PC-9 (cell line): ENCODE data around the gene ST6GALNAC3. TPM values are rescaled to one million over a fixed set of nuclear protein-coding genes. Genes with fewer than 3 reads are reported as not detected.

ENCODE experiments used
- BruUV-seq: library from RNA; stranded (reverse); fragments of 400-500 nt; replicated peaks from 2 replicates; lab custom pipeline; 2021; lab: Mats Ljungman, UMichigan
- CTCF ChIA-PET: fragments of 300-600 bp; sonication (Branson Sonifier 250); formaldehyde crosslinking; loops from one replicate; lab custom pipeline; 2022; ENCODE audit warnings: antibody characterized with exemption; lab: Charles Lee
- POLR2A ChIA-PET: fragments of 300-600 bp; sonication (Branson Sonifier 250); formaldehyde crosslinking; loops from one replicate; lab custom pipeline; 2022; ENCODE audit warnings: antibody characterized with exemption; ENCODE audit not compliant: unreplicated experiment; lab: Charles Lee
- DNase-seq, 2 experiments: peaks; one replicate each; pipeline versions ENCODE4 v3.0.0 to v3.0.0-alpha.2; 2015 to 2022; ENCODE audit warnings: mixed read lengths in 1 of 2
- H2AFZ ChIP-seq: fragments of 200-600 bp; sonication (generic); 2 replicates; pipeline ENCODE4 v1.8.1; 2017; ENCODE audit warnings: antibody characterized with exemption
- H3F3A ChIP-seq: fragments of 200-600 bp; sonication (generic); 2 replicates; pipeline ENCODE4 v1.8.1; 2017; ENCODE audit warnings: antibody characterized with exemption, mild to moderate bottlenecking, low read depth; ENCODE audit not compliant: insufficient read depth
- H3K27ac ChIP-seq: fragments of 200-600 bp; sonication (generic); 2 replicates; pipeline ENCODE4 v1.6.1; 2016; ENCODE audit warnings: mixed run types
- H3K27me3 ChIP-seq: fragments of 200-600 bp; sonication (generic); 2 replicates; pipeline ENCODE4 v1.6.1; 2016; ENCODE audit warnings: low read depth, mixed run types; ENCODE audit not compliant: insufficient read depth
- H3K36me3 ChIP-seq: fragments of 200-600 bp; sonication (generic); 2 replicates; pipeline ENCODE4 v1.6.1; 2016; ENCODE audit warnings: low read depth, mixed run types
- H3K4me1 ChIP-seq: fragments of 200-600 bp; sonication (generic); replicated peaks from 2 replicates; pipeline ENCODE4 v1.6.1; 2016; ENCODE audit warnings: mixed run types; ENCODE audit not compliant: insufficient read depth
- H3K4me2 ChIP-seq: fragments of 200-600 bp; sonication (generic); 2 replicates; pipeline ENCODE4 v1.6.1; 2017; ENCODE audit warnings: mixed run types
- H3K4me3 ChIP-seq: fragments of 200-600 bp; sonication (generic); 2 replicates; pipeline ENCODE4 v1.6.1; 2016; ENCODE audit warnings: mixed run types
- H3K79me2 ChIP-seq: fragments of 200-600 bp; sonication (generic); 2 replicates; pipeline ENCODE4 v1.6.1; 2017; ENCODE audit warnings: low read depth, mixed run types
- H3K9me2 ChIP-seq: fragments of 200-600 bp; sonication (generic); 2 replicates; pipeline ENCODE4 v1.8.1; 2017; ENCODE audit warnings: mild to moderate bottlenecking; ENCODE audit not compliant: insufficient read depth
- H3K9me3 ChIP-seq: fragments of 200-600 bp; sonication (generic); 2 replicates; pipeline ENCODE4 v1.8.1; 2016; ENCODE audit warnings: low read depth; ENCODE audit not compliant: insufficient read depth
- H4K20me1 ChIP-seq: fragments of 200-600 bp; sonication (generic); 2 replicates; pipeline ENCODE4 v1.8.1; 2017; ENCODE audit not compliant: insufficient read depth
- CTCF ChIP-seq: fragments of 200-600 bp; sonication (generic); conservative IDR thresholded peaks from 2 replicates; pipeline ENCODE4 v1.6.1; 2017; ENCODE audit warnings: mixed run types, antibody characterized with exemption, mild to moderate bottlenecking, moderate library complexity
- EZH2 ChIP-seq: fragments of 200-600 bp; sonication (generic); IDR thresholded peaks from 2 replicates; pipeline ENCODE4 v1.8.0; 2017; ENCODE audit warnings: antibody characterized with exemption, low read depth
- intact Hi-C: fragments of 100-400 bp; cut with micrococcal nuclease; formaldehyde crosslinking; loops from one replicate; pipeline ENCODE4 v1.10.0; 2022; ENCODE audit not compliant: unreplicated experiment
- total RNA-seq: library from RNA; stranded (reverse); gene quantifications from 2 replicates; pipeline ENCODE4 v1.2.3, GENCODE V29; 2021

The ST6GALNAC3 gene
- total RNA-seq, 1 experiment from 2014 or later = 0.04 TPM

- Histone ChIP-seq H4K20me1 (no peaks in the 10 kb centered on the region), H3K27ac (no peak overlapping the region), H3K9me3 (no peaks in the 10 kb centered on the region), H3K4me3 (no peak overlapping the region), H3K4me1 (no peaks in the 10 kb centered on the region), H2AFZ (no peak overlapping the region), H3F3A (no peaks in the 10 kb centered on the region), H3K4me2 (no peak overlapping the region), H3K36me3 (no peaks in the 10 kb centered on the region), H3K27me3 (no peaks in the 10 kb centered on the region; the same call in 1 of the 2 replicates), H3K79me2 (no peaks in the 10 kb centered on the region), H3K9me2 (no peaks in the 10 kb centered on the region)
- TF ChIP-seq EZH2 (no peak), CTCF (no peak)
- POLR2A ChIA-PET = no interaction called here
- DNase-seq = no peak
- intact Hi-C loops = no loop called here
- CTCF ChIA-PET = no interaction called here
- no TSS peak for BruUV-seq
Measured at GRCh38 chr1:76231320-76231719, 156.8 kb downstream of the ST6GALNAC3 start.

- Histone ChIP-seq H3F3A (no peaks in the 10 kb centered on the region), H3K36me3 (no peaks in the 10 kb centered on the region), H3K9me2 (no peaks in the 10 kb centered on the region), H3K4me3 (no peak overlapping the region), H4K20me1 (no peaks in the 10 kb centered on the region), H3K4me2 (no peak overlapping the region), H3K79me2 (no peaks in the 10 kb centered on the region), H3K4me1 (no peaks in the 10 kb centered on the region), H3K9me3 (no peaks in the 10 kb centered on the region), H3K27me3 (no peaks in the 10 kb centered on the region; the same call in 1 of the 2 replicates), H2AFZ (no peak overlapping the region), H3K27ac (no peak overlapping the region)
- ChIA-PET CTCF (no interaction called here), POLR2A (no interaction called here)
- no peak for DNase-seq
- BruUV-seq = no TSS peak
- TF ChIP-seq EZH2 (no peak), CTCF (no peak)
- intact Hi-C loops = no loop called here
Measured at GRCh38 chr1:76232666-76233065, 158.1 kb downstream of the ST6GALNAC3 start.

GRCh38 chr1:76234061-76234460 is 159.5 kb downstream of the ST6GALNAC3 start:
- H3K27me3 ChIP-seq = no peaks in the 10 kb centered on the region; the same call in 1 of the 2 replicates
- intact Hi-C loops = no loop called here
- no peaks in the 10 kb centered on the region for H3K9me3 ChIP-seq
- H3K4me2 ChIP-seq = no peak overlapping the region
- no peaks in the 10 kb centered on the region for H3K9me2 ChIP-seq
- no peaks in the 10 kb centered on the region for H3F3A ChIP-seq
- no peak overlapping the region; the same call in 1 of the 2 replicates for H2AFZ ChIP-seq
- H4K20me1 ChIP-seq = no peaks in the 10 kb centered on the region
- H3K79me2 ChIP-seq = no peaks in the 10 kb centered on the region
- no peaks in the 10 kb centered on the region for H3K36me3 ChIP-seq
- no peak for DNase-seq
- no peak overlapping the region for H3K4me3 ChIP-seq
- no peaks in the 10 kb centered on the region for H3K4me1 ChIP-seq
- ChIA-PET POLR2A (no interaction called here), CTCF (no interaction called here)
- no peak for TF ChIP-seq CTCF
- no TSS peak for BruUV-seq
- H3K27ac ChIP-seq = no peak overlapping the region
